ENCODE measurements around the gene NFIX.

NFIX gene

GRCh38 chr19:13037161-13037560 lies 41.9 kb downstream of the NFIX start:
- no peak for DNase-seq (ENCODE audit: low read depth)

DNA sequence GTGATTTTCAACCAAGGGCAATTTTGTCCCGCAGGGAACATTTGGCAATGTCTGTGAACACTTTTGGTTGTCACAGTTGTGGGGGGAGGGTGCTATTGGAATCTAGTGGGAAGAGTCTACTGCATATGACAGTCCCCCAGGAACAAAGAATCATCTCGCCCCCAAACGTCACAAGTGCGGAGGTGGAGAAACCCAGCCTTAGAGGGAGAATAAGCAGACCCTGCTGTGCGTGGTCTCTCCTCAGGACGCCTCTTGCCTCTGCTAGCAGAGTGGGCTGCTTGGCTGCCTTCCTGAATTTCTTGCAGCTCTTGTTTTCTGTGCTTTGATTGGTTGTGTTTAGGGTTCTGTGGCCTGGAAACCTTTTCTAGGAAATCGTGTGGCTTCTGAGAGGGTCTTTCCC lies 42.5 kb downstream of the NFIX start:
- no peak for DNase-seq (ENCODE audit: low read depth)

DNA sequence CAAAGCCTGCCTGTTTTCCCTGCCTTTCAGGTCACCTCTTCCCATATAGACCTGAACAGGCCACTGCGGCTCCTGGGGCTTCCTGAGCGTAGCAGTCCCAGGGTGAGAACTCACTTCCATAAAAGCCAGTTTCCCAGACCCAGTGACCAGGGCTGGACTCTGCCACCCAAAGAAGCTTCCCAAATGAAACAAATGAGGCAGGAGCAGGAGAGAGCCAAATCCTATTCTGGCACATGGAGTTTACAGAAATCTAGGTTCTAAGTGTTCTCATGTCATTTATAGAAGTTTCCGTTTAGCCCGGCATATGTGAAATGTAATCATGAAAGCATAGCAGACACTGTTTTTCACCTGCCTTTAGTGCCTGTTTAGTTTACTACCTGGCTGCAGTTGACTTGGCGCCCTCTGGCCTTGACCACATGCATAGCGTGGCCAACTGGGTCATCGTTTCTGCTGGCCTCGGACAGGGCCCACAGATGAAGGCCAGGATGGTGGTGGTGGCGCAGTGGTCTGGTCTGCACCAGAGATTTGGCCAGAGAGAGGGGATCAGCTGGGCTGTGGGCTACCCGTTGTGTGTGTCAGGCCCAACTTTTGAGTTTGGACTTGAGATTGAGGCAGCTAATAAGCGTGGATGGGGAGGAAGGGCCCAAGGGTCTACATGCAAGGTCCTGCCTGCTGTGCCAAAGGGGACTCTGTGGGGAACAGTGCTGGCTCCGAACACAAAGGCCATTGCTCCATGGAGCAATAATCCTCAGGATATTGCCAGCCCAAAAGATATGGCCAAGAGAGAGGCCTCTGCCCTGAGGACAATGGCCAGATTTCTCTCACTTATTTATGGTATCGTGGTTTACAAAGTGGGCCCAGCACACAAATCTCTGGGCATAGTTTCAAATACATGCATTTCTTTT lies 43.3 kb downstream of the NFIX start:
- DNase-seq (ENCODE audit: low read depth), result no peak

DNA sequence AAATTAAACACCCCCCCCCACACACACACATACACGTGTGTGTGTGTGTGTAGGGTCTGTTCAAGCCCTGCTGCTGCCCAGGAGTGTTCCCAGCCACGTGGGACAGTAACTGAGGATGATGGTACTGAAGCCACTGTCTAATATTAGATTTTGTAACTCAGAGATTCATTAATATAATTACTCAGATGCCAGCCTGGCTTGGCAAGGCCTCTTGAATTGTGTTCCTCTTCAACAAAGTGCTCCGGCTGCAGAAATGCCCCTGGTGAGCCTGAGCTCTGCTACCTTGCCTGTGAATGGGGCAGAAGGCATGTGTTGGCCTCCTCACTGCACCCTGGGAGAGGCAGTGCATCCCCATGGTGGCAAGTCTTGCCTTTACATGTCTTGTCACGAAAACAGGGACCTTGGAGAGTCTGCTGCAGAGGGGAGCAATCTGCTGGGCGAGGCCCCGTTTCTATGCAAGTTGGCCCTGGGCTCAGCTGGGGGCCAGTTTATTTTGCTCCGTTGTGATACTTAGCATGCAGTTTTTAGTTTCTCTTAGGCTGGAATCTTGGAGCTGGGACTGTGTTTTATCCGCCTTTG lies 44.0 kb downstream of the NFIX start:
- DNase-seq (ENCODE audit: low read depth), result no peak

DNA sequence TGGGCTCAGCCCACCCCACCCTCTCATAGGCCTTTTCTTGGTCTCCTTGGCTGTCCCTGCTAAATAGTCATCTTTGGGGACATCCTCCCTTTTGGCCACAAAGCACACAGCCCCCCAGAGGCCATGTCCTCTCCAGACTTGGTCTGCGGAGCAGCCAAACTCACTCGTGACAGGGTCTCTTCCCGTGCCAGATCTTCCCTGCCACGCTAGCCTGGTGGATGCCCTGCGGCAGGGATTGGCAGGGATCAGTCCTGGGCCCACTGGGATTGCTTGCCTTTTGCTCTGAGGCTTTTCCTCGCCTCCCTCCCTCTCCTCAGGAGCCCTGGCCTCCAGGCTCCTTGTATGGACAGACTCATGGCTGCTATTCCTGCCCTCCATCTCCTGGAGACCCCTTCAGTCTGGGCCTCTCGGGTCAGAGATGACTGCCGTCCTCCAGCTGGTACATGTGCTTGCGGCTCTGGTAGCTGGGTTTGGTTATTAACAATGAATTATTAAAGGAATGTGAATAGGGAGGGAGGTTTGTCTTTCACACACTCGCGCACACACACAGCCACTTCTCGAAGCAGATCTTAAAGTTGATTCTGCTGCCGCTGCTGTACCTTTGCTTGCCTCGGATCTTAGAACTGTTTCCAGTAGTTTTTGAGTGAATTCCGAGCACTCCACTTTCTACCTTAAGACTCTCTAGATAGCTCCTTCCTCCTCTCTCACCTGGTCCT lies 45.1 kb downstream of the NFIX start:
- no peak for DNase-seq (ENCODE audit: low read depth)

DNA sequence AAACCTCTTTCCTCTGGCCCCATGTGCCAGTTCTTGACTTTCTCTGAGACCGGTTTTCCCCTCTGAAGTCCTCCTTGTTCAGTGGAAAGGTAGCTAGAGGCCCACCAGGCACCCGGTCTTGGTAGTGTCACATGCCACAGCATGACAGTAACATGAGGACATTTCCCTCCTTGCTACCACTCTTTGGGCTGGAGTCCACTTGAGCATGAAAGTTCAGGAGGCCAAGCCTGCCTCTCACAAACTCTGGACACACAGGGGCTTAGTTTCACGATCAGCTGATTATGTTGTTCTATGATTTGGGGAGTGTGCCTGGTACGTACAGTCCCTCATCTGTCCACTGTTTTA lies 45.6 kb downstream of the NFIX start:
- no peak for DNase-seq (ENCODE audit: low read depth)

GRCh38 chr19:13042443-13043130 lies 47.3 kb downstream of the NFIX start:
- no peak for DNase-seq (ENCODE audit: low read depth)

DNA sequence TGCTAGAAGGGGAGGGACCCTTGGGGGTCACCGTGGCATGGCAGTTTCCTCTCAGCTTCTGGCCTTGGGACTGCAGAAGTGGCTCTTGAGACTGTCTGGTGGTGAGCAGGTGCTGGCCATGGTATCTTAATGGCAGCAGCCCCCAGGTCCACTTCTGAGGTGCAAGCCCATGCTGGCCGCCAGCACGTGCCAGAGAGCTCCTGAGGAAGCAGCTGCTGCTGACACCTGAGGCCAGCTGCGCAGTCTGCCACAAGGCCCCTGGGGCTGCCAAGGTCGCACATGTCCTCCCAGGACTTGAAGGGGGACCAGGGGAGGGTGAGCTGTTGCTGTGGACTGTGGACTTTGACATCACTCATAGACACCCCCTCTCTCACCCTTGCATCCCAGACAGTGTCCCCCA lies 48.0 kb downstream of the NFIX start:
- DNase-seq (ENCODE audit: low read depth), result no peak

GRCh38 chr19:13044231-13044836 lies 49.1 kb downstream of the NFIX start:
- DNase-seq (ENCODE audit: low read depth), result no peak

DNA sequence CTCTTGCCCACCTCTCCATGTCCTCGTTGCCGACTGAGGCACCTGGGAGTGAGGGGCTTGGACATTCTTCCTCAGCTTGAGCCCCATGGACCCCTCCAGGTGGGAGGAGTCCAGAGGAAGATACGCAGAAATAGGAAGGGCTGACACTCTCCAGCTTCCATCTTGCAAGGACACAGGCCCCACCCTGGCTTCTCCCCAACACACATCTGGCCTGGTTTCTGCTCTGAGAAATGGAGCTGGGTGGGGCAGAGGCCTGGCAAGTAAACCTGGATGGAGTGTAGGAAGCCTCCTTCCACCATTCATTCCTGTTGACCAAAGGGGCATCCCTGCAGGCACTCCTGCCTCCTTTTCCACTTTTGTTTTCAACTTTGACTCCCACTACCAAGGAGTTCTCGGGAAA lies 50.5 kb downstream of the NFIX start:
- no peak for DNase-seq (ENCODE audit: low read depth)

DNA sequence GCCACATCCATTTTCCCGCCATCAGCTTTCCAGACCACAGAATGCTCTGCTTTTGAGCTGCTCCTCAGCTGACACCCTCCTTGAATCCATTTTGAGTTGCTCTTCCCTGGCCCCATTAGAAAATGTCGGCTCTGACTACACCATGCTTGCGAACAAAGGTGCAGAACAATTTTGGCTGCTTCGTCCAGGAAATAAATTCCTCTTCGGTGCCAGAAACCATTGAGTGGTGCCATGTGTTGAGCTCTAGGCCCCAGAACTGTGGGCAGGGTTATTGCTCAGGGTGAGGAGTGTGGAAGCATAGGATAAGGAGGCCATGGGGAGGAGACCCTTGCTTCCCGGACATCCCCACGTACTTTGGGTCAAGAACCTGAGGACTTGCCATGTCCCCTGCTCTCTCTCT lies 52.1 kb downstream of the NFIX start:
- no peak for DNase-seq (ENCODE audit: low read depth)

DNA sequence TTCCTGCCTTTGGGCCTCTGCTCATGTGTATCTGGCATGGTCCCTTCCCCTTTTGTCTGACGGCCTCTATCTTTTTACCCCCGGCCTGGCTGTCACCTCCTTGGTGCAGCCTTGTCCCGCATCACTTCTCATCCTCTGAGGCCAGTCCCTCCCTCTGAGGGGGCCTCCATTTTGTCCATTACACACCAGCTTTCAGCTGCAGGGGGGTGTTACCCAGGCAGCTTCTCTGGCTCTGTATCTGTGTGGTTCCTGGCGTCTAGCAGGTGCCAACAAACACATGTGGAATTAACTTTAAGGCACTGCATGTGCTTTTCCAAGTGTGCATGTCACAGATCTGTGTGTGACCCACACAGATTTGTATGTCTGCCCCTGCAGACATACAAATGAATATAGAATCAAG lies 55.0 kb downstream of the NFIX start:
- DNase-seq (ENCODE audit: low read depth), result no peak

- no peak for DNase-seq (ENCODE audit: low read depth)
Measured at GRCh38 chr19:13051557-13052165, 56.4 kb downstream of the NFIX start.

DNA sequence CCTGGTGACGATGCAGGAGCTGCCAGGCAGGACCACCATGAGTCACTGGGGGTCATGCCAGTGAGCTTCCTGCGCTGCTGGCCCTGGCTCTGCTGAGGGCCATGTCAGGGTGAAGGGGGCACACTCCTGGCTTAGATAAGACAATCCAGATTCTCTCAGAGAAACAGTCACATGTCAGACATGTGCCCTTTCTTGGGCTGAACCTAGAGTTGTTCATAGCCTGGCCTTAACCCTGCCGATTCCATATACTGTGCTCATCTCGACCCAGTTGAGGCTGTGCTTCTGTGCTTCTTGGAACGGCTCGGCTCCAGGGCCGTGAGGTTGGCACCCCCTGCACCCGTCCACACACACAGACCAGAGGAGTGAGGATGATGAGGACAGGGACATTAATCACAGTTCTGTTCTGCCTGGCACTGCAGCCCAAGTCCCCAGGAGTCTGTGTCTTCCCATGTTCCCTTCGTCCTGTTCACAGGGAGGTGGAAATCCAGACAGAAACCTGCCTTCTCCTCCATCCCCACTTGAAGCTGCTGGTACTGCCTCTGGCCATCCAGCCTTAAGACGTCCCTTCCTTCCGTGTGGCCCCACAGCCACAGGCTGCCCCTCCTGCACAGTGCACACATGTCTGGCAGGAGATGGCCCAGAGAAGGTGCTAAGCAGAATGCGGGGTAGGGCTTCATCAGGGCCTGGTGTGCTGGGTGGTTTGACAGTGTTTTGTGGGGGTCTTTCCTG lies 57.3 kb downstream of the NFIX start:
- DNase-seq (ENCODE audit: low read depth), result no peak

DNA sequence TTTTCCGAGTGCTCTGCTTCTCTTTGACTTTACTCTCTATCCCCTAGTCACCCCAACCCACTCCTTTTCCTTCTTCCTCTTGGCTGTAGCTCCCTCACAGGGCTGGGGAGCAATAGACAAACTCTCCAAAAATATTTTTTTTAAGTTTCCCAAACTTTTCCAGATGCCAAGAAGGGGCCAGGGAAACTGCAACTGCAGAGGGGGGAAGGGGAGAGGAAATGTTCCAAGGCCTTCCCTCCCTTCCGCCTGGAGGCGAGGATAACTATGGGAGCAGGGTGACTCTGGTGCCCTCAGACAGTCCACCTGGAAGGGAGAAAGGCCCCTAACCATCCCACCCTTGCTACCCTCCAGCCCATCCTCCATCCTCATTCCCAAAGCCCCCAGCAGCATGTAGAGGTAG lies 58.0 kb downstream of the NFIX start:
- DNase-seq (ENCODE audit: low read depth), result no peak

DNA sequence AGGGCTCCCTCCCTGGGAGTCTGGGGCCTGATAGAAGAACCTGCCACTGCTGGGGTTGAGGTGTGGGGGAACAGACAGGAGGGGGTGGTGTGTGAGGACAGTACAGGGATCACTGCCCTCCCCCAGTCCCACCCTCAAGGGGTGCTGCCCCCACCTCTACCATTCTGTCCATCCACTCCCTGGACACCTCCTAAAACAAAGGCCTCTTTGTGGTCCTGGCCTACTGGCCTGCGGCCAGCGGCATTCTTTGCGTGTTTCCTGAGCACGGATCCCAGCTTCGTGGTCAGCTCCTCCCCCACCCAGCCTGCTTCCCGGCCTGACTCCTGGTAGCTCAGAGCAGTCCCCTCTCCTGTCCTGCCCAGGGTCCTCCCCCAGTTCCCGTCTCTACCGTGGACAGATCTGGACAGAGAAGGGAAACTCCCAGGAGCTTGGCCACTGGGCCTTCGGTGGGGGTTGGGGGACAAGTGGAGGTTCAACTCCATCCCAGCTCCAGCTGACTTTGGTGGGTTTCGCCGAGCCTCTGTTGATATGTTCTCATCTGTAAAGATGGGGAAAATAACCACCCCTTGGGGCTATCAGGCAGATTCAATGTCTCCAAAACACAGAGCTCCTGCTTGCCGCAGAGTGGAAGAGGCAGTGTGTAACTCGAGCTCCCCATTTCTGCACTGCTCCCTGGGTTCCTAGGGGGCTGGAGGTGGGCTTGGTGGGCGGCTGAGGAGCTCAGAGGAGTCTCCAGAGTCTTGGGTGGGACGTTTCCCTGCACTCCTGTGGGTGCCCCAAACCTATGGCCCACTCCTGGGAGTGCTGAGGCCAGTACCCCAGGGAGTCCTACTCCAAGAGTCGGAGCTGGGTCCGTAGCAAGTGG lies 58.7 kb downstream of the NFIX start:
- peak; percentile 97 for DNase-seq (ENCODE audit: low read depth)

GRCh38 chr19:13054626-13055212 lies 59.4 kb downstream of the NFIX start:
- no peak for DNase-seq (ENCODE audit: low read depth)

DNA sequence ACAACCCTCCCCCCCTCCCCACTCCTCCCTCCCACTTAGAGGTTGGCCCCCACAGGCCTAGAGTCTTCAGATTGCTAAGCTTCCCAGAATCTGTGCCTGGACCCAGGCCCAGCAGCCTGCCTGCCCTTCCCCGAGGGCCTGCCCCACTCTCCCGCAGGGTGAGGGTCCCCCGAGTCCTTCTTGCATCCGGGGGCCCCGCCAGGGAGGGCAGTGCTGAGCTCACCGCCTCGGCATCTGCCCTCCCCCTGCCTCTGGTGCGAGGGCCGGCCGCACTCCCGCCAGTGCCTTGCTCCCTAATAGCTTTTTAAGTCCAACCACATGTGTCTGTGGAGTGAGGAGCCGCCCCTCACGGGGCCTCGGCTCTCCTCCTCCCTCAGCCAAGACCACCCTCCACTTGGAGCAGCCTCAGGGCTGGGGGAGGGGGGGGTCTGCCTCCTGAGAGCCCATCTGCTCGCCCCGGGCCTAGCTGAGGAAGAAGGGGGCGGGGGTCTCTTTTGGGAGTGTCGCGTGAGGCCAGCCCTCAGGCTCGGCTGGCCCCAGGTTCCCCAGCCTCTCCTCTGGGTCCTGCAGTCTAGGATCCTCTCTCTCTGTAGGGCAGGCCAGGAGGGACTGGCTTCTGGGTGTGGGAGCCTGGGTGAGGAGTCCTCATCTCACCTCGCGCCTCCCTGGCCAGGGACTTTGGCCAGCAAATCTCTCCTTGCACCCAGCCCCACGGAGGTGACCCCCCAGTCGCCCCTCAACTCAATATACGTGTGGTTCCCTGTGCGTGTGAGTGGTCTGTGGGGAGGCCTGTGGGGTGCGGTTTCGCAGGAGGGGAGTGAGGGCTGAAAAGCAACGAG lies 60.2 kb downstream of the NFIX start:
- peak; percentile 84 for DNase-seq (ENCODE audit: low read depth)
